ENCODE measurements around the gene CCNF.

CCNF gene

DNA sequence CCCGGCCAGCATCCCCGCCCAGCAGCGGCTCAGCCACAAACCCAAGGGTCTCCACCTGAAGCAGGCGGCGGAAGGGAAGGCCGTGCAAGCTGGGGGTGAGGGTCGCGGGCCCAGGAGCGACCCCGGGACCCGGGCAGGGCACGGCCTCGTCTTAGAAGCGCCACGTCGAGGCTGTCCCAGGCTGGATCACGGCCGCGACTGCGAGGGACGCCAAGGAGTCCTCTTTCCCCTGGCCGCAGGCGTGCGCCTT lies 538 bp upstream of the CCNF start:
- TF ChIP-seq ZFP30 (CRISPR knock-in tag; IDR thresholded peaks at IDR 0.05) (no peak), ESRRG (CRISPR knock-in tag; IDR thresholded peaks at IDR 0.05) (no peak), ZC3H10 (CRISPR knock-in tag; IDR thresholded peaks at IDR 0.05) (no peak), TCF4 (CRISPR knock-in tag; IDR thresholded peaks at IDR 0.05; ENCODE audit: borderline replicate concordance) (no peak), ISL1 (CRISPR knock-in tag; IDR thresholded peaks at IDR 0.05) (no peak), BACH2 (CRISPR knock-in tag; IDR thresholded peaks at IDR 0.05; ENCODE audit: borderline replicate concordance) (no peak), ZNF70 (CRISPR knock-in tag; IDR thresholded peaks at IDR 0.05) (no peak), SNAI2 (CRISPR knock-in tag; IDR thresholded peaks at IDR 0.05) (no peak), ARNTL (CRISPR knock-in tag; IDR thresholded peaks at IDR 0.05; ENCODE audit: borderline replicate concordance, low read depth) (no peak), ZFP3 (CRISPR knock-in tag; IDR thresholded peaks at IDR 0.05) (no peak), PPARA (CRISPR knock-in tag; IDR thresholded peaks at IDR 0.05; ENCODE audit: borderline replicate concordance) (no peak), RARB (CRISPR knock-in tag; IDR thresholded peaks at IDR 0.05) (no peak)
- TF ChIP-seq, protein P1, sequence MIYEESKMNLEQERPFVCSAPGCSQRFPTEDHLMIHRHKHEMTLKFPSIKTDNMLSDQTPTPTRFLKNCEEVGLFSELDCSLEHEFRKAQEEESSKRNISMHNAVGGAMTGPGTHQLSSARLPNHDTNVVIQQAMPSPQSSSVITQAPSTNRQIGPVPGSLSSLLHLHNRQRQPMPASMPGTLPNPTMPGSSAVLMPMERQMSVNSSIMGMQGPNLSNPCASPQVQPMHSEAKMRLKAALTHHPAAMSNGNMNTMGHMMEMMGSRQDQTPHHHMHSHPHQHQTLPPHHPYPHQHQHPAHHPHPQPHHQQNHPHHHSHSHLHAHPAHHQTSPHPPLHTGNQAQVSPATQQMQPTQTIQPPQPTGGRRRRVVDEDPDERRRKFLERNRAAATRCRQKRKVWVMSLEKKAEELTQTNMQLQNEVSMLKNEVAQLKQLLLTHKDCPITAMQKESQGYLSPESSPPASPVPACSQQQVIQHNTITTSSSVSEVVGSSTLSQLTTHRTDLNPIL (CRISPR knock-in tag; IDR thresholded peaks at IDR 0.05; ENCODE audit: low read depth): no peak
- TF ChIP-seq, protein P2, sequence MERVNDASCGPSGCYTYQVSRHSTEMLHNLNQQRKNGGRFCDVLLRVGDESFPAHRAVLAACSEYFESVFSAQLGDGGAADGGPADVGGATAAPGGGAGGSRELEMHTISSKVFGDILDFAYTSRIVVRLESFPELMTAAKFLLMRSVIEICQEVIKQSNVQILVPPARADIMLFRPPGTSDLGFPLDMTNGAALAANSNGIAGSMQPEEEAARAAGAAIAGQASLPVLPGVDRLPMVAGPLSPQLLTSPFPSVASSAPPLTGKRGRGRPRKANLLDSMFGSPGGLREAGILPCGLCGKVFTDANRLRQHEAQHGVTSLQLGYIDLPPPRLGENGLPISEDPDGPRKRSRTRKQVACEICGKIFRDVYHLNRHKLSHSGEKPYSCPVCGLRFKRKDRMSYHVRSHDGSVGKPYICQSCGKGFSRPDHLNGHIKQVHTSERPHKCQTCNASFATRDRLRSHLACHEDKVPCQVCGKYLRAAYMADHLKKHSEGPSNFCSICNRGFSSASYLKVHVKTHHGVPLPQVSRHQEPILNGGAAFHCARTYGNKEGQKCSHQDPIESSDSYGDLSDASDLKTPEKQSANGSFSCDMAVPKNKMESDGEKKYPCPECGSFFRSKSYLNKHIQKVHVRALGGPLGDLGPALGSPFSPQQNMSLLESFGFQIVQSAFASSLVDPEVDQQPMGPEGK (CRISPR knock-in tag; IDR thresholded peaks at IDR 0.05; ENCODE audit: borderline replicate concordance): no peak
- TF ChIP-seq, protein P3, sequence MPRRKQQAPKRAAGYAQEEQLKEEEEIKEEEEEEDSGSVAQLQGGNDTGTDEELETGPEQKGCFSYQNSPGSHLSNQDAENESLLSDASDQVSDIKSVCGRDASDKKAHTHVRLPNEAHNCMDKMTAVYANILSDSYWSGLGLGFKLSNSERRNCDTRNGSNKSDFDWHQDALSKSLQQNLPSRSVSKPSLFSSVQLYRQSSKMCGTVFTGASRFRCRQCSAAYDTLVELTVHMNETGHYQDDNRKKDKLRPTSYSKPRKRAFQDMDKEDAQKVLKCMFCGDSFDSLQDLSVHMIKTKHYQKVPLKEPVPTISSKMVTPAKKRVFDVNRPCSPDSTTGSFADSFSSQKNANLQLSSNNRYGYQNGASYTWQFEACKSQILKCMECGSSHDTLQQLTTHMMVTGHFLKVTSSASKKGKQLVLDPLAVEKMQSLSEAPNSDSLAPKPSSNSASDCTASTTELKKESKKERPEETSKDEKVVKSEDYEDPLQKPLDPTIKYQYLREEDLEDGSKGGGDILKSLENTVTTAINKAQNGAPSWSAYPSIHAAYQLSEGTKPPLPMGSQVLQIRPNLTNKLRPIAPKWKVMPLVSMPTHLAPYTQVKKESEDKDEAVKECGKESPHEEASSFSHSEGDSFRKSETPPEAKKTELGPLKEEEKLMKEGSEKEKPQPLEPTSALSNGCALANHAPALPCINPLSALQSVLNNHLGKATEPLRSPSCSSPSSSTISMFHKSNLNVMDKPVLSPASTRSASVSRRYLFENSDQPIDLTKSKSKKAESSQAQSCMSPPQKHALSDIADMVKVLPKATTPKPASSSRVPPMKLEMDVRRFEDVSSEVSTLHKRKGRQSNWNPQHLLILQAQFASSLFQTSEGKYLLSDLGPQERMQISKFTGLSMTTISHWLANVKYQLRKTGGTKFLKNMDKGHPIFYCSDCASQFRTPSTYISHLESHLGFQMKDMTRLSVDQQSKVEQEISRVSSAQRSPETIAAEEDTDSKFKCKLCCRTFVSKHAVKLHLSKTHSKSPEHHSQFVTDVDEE (CRISPR knock-in tag; IDR thresholded peaks at IDR 0.05): no peak
- TF ChIP-seq, protein P4, sequence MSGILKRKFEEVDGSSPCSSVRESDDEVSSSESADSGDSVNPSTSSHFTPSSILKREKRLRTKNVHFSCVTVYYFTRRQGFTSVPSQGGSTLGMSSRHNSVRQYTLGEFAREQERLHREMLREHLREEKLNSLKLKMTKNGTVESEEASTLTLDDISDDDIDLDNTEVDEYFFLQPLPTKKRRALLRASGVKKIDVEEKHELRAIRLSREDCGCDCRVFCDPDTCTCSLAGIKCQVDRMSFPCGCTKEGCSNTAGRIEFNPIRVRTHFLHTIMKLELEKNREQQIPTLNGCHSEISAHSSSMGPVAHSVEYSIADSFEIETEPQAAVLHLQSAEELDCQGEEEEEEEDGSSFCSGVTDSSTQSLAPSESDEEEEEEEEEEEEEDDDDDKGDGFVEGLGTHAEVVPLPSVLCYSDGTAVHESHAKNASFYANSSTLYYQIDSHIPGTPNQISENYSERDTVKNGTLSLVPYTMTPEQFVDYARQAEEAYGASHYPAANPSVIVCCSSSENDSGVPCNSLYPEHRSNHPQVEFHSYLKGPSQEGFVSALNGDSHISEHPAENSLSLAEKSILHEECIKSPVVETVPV (CRISPR knock-in tag; IDR thresholded peaks at IDR 0.05): no peak
- TF ChIP-seq, protein P5, sequence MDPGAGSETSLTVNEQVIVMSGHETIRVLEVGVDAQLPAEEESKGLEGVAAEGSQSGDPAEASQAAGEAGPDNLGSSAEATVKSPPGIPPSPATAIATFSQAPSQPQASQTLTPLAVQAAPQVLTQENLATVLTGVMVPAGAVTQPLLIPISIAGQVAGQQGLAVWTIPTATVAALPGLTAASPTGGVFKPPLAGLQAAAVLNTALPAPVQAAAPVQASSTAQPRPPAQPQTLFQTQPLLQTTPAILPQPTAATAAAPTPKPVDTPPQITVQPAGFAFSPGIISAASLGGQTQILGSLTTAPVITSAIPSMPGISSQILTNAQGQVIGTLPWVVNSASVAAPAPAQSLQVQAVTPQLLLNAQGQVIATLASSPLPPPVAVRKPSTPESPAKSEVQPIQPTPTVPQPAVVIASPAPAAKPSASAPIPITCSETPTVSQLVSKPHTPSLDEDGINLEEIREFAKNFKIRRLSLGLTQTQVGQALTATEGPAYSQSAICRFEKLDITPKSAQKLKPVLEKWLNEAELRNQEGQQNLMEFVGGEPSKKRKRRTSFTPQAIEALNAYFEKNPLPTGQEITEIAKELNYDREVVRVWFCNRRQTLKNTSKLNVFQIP (CRISPR knock-in tag; IDR thresholded peaks at IDR 0.05; ENCODE audit: borderline replicate concordance, low read depth): no peak
- peak; percentile 69 for ATAC-seq

DNA sequence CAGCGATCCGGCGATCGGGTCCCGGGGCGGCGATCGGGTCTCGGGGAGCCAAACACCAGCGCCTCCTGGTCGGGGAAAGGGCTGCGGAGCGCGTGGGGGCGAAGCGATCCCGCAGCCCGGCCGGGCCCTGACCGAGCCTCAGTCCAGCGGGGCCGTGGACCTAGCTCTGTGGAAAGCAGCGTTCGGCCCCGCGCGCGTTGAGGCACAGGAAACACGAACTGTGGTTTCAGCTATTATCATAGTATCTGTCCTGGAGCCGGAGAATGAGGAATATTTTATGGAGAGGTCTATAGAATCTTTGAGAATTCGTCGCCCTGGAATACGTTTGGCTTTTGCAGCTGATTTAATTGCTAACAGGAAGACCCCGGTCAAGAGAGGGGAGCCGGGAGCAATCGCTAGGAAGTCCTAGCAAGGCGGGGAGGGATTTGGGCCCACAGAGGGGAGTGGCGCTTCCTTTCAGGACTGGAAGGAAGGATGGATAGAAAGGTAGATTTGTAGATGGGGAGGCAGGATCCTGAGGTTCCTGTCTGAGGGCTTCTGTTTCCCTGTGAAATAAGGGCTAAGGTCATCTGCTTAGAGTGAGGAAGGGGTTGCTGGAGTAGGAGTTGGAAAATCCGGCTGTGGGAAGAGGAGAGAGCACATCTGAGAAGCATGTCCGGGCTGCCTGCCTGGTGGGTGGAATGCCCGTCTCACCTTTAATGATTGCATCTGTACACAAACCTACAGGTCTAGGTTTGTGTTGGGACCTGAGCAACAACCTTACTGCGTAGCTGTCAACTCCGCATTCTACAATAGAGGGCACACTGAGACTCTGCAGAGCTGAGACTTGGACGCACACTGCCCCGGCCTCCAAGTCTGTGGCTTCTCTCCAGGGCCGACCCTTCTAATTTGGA lies 770 bp downstream of the CCNF start:
- ATAC-seq: peak; percentile 48
- TF ChIP-seq ZFP3 (CRISPR knock-in tag; IDR thresholded peaks at IDR 0.05) (no peak), TOX (CRISPR knock-in tag; IDR thresholded peaks at IDR 0.05; ENCODE audit: borderline replicate concordance) (no peak), ZNF70 (CRISPR knock-in tag; IDR thresholded peaks at IDR 0.05) (no peak), ISL1 (CRISPR knock-in tag; IDR thresholded peaks at IDR 0.05) (no peak), SNAI2 (CRISPR knock-in tag; IDR thresholded peaks at IDR 0.05) (no peak)
- TF ChIP-seq, protein P1 (CRISPR knock-in tag; IDR thresholded peaks at IDR 0.05; ENCODE audit: low read depth): no peak

DNA sequence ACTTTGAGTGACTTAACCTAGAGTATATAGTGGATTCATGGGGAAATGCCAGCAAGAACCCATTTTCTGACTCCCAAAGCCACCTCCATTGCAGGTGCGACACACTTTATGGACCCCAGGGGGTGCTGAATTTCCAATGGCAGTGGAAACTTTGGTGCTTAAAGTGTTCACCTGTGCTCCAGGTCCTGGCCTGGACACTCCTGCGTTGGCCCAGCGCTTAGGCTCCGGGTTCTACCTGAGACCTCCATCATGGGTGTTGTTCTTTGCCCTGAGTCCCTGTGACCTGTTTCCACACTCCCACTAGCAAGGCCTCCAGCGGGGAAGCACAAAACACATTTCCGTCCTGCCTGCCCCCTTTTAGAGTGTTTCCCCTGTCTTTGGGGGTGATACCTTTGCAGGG lies 3.0 kb downstream of the CCNF start:
- no peak for ATAC-seq
- TF ChIP-seq, protein P4 (CRISPR knock-in tag; IDR thresholded peaks at IDR 0.05): no peak
- no peak for TF ChIP-seq PPARA (CRISPR knock-in tag; IDR thresholded peaks at IDR 0.05; ENCODE audit: borderline replicate concordance)
- TF ChIP-seq, protein P2 (CRISPR knock-in tag; IDR thresholded peaks at IDR 0.05; ENCODE audit: borderline replicate concordance): no peak
- TF ChIP-seq ZFP3 (CRISPR knock-in tag; IDR thresholded peaks at IDR 0.05): no peak
- TF ChIP-seq RARB (CRISPR knock-in tag; IDR thresholded peaks at IDR 0.05): no peak
- TF ChIP-seq, protein P5 (CRISPR knock-in tag; IDR thresholded peaks at IDR 0.05; ENCODE audit: borderline replicate concordance, low read depth): no peak
- no peak for TF ChIP-seq TOX (CRISPR knock-in tag; IDR thresholded peaks at IDR 0.05; ENCODE audit: borderline replicate concordance)
- no peak for TF ChIP-seq ZFP30 (CRISPR knock-in tag; IDR thresholded peaks at IDR 0.05)

Measured in SK-N-SH treated with all-trans-retinoic acid at 6 μM for 48 hours (cell line).